Keratinocyte (primary cell): ENCODE measurements around the gene HMG20A. TPM values are rescaled to one million over a fixed set of nuclear protein-coding genes. Genes with fewer than 3 reads are reported as not detected.

Experiments used
- DNase-seq: peaks from one replicate; pipeline ENCODE4 v3.0.0-alpha.2; 2011; ENCODE audit warnings: low read depth, missing footprints, low spot score
- FAIRE-seq: peaks from 2 replicates; lab custom pipeline; 2011; peaks lifted over from hg19 to GRCh38; lab: Jason Lieb, UNC
- H2AFZ ChIP-seq: 2 replicates; pipeline ENCODE4 v1.6.0; 2012; ENCODE audit warnings: low read length, control low read depth, inconsistent platforms; ENCODE audit not compliant: control insufficient read depth
- H3K27ac ChIP-seq: 2 replicates; pipeline ENCODE4 v1.5.1; 2011; ENCODE audit warnings: low read length; ENCODE audit not compliant: control insufficient read depth, insufficient read depth
- H3K27me3 ChIP-seq: 3 replicates; pipeline ENCODE4 v1.6.0; 2011; ENCODE audit warnings: low read length; ENCODE audit not compliant: control insufficient read depth, insufficient read depth; ENCODE audit errors: extremely low read depth
- H3K36me3 ChIP-seq, 2 experiments: 2 replicates in 1 of 2; 3 replicates in 1 of 2; pipeline ENCODE4 v1.5.1; 2011; ENCODE audit warnings: low read length in 2 of 2, mild to moderate bottlenecking in 1 of 2; ENCODE audit not compliant: control insufficient read depth in 2 of 2, insufficient read depth in 2 of 2; ENCODE audit errors: extremely low read depth in 1 of 2
- H3K4me1 ChIP-seq: 3 replicates; pipeline ENCODE4 v1.5.1; 2011; ENCODE audit warnings: low read length; ENCODE audit not compliant: control insufficient read depth, insufficient read depth; ENCODE audit errors: extremely low read depth
- H3K4me2 ChIP-seq: 3 replicates; pipeline ENCODE4 v1.6.0; 2011; ENCODE audit warnings: low read depth, low read length; ENCODE audit not compliant: control insufficient read depth, insufficient read depth; ENCODE audit errors: extremely low read depth
- H3K4me3 ChIP-seq, 3 experiments: fragments of 200-600 bp in 1 of 3; sonication (generic) in 1 of 3; 2 replicates in 2 of 3; 3 replicates in 1 of 3; pipeline ENCODE4 v1.5.1; 2011 to 2016; ENCODE audit warnings: low read length in 3 of 3, mild to moderate bottlenecking in 3 of 3, control low read depth in 2 of 3, inconsistent platforms in 1 of 3, low read depth in 1 of 3, mixed read lengths in 1 of 3, mixed run types in 1 of 3, moderate library complexity in 1 of 3; ENCODE audit not compliant: control insufficient read depth in 2 of 3, insufficient read depth in 2 of 3; ENCODE audit errors: extremely low read depth in 1 of 3
- H3K79me2 ChIP-seq: 2 replicates; pipeline ENCODE4 v1.6.0; 2012; ENCODE audit warnings: low read length; ENCODE audit not compliant: control insufficient read depth, insufficient read depth
- H3K9ac ChIP-seq: 3 replicates; pipeline ENCODE4 v1.6.0; 2011; ENCODE audit warnings: low read length; ENCODE audit not compliant: control insufficient read depth, insufficient read depth; ENCODE audit errors: extremely low read depth
- H3K9me1 ChIP-seq: 3 replicates; pipeline ENCODE4 v1.6.0; 2011; ENCODE audit warnings: low read length; ENCODE audit not compliant: control insufficient read depth, insufficient read depth; ENCODE audit errors: extremely low read depth
- H3K9me3 ChIP-seq: 2 replicates; pipeline ENCODE4 v1.5.1; 2012; ENCODE audit warnings: low read depth, low read length; ENCODE audit not compliant: control insufficient read depth
- H4K20me1 ChIP-seq: 3 replicates; pipeline ENCODE4 v1.6.0; 2011; ENCODE audit warnings: low read length; ENCODE audit not compliant: control insufficient read depth, insufficient read depth; ENCODE audit errors: extremely low read depth
- CTCF ChIP-seq, 3 experiments: IDR thresholded peaks in 1 of 3; conservative IDR thresholded peaks in 1 of 3; optimal IDR thresholded peaks in 1 of 3; 2 replicates in 2 of 3; 3 replicates in 1 of 3; pipeline versions ENCODE3 to v1.5.1; 2011; ENCODE audit warnings: low read length in 3 of 3, mild to moderate bottlenecking in 3 of 3, moderate library complexity in 2 of 3, control low read depth in 1 of 3, inconsistent platforms in 1 of 3; ENCODE audit not compliant: insufficient read depth in 2 of 3; ENCODE audit errors: extremely low read depth in 1 of 3
- EZH2 ChIP-seq: IDR thresholded peaks from one replicate; pipeline ENCODE4 v1.6.1; 2012; ENCODE audit warnings: inconsistent platforms, mild to moderate bottlenecking, low read length, moderate library complexity
- dilution Hi-C: fragments of 300-500 bp; cut with MboI; formaldehyde crosslinking; loops from one replicate; pipeline ENCODE4 v1.7.0; 2020; ENCODE audit warnings: low sequenced_read_pairs; ENCODE audit not compliant: extremely low pct_ligation_motif_present
- polyA plus RNA-seq, 5 experiments: library from polyadenylated mRNA; depleted of rRNA in 3 of 5; stranded (reverse) in 3 of 5; stranded (forward) in 1 of 5; unstranded in 1 of 5; fragments of >200 nt; gene quantifications; 1 replicate in 1 of 5; 2 replicates in 3 of 5; 3 replicates in 1 of 5; pipeline versions ENCODE4 v1.2.1 to v1.2.3, GENCODE V29; 2011 to 2012; ENCODE audit warnings: missing spikeins in 2 of 5, low read depth in 1 of 5, low replicate concordance in 1 of 5

Gene HMG20A
- polyA plus RNA-seq, 1 donor (not counting 4 experiments of a cell fraction or from before 2014, with no cell fraction given), result 44.6 TPM

- no peaks in the 10 kb centered on the region for H3K36me3 ChIP-seq
- H4K20me1 ChIP-seq, result no peaks in the 10 kb centered on the region
- no peaks in the 10 kb centered on the region for H3K27me3 ChIP-seq
- FAIRE-seq (no peak), DNase-seq (no peak)
- no peaks in the 10 kb centered on the region for H3K9me1 ChIP-seq
- TF ChIP-seq EZH2, result no peak
- TF ChIP-seq CTCF (optimal IDR thresholded peaks at IDR 0.05 in 1 of 3, IDR thresholded peaks at IDR 0.05 in 1 of 3, conservative IDR thresholded peaks at IDR 0.05 in 1 of 3; ENCODE audit: extremely low read depth in 1 of 3, insufficient read depth in 2 of 3, low read length in 3 of 3), result no peak
- no peak overlapping the region for H2AFZ ChIP-seq
- no peak overlapping the region for H3K4me2 ChIP-seq
- H3K79me2 ChIP-seq, result peaks cover 11% of the 10 kb centered on the region
- no peak overlapping the region for H3K9ac ChIP-seq
- no peaks in the 10 kb centered on the region for H3K4me1 ChIP-seq
- H3K9me3 ChIP-seq, result no peaks in the 10 kb centered on the region
- no peak overlapping the region for H3K4me3 ChIP-seq
- dilution Hi-C loops, result no loop called here
- H3K27ac ChIP-seq, result no peak overlapping the region
Observed at GRCh38 chr15:77436822-77437221, 16.1 kb downstream of the HMG20A start.

- H3K4me2 ChIP-seq, result no peak overlapping the region
- dilution Hi-C loops, result no loop called here
- peaks cover 11% of the 10 kb centered on the region for H3K79me2 ChIP-seq
- TF ChIP-seq CTCF (optimal IDR thresholded peaks at IDR 0.05 in 1 of 3, IDR thresholded peaks at IDR 0.05 in 1 of 3, conservative IDR thresholded peaks at IDR 0.05 in 1 of 3; ENCODE audit: extremely low read depth in 1 of 3, insufficient read depth in 2 of 3, low read length in 3 of 3) (no peak), EZH2 (no peak)
- no peaks in the 10 kb centered on the region for H3K27me3 ChIP-seq
- H3K36me3 ChIP-seq, result no peaks in the 10 kb centered on the region
- H3K4me3 ChIP-seq, result no peak overlapping the region
- no peaks in the 10 kb centered on the region for H4K20me1 ChIP-seq
- no peaks in the 10 kb centered on the region for H3K4me1 ChIP-seq
- FAIRE-seq, result no peak
- H3K9ac ChIP-seq, result no peak overlapping the region
- no peak overlapping the region for H2AFZ ChIP-seq
- no peaks in the 10 kb centered on the region for H3K9me1 ChIP-seq
- no peaks in the 10 kb centered on the region for H3K9me3 ChIP-seq
- DNase-seq, result no peak
- H3K27ac ChIP-seq, result no peak overlapping the region
Observed at GRCh38 chr15:77437264-77437663, 16.6 kb downstream of the HMG20A start.
